ENCODE data around the gene CEACAM16. TPM values are rescaled to one million over a fixed set of nuclear protein-coding genes. Genes with fewer than 3 reads are reported as not detected.

CEACAM16 gene
- total and polyA plus RNA-seq, 10 of the 15 experiments (the other 5 are each of a cell fraction or from before 2014, with no cell fraction given), result not detected

GRCh38 chr19:44702551-44703176 lies 3.7 kb downstream of the CEACAM16 start:
- BruUV-seq (replicated peaks), result no TSS peak
- no peaks in the 10 kb centered on the region for H3K79me2 ChIP-seq (ENCODE audit: control insufficient read depth, insufficient read depth, low read length)
- TF ChIP-seq ESRRA (IDR thresholded peaks at IDR 0.05; ENCODE audit: low read length), result no peak
- TF ChIP-seq TAF1 (IDR thresholded peaks at IDR 0.05; ENCODE audit: borderline replicate concordance, low read depth, low read length), result no peak
- TF ChIP-seq IRF3 (IDR thresholded peaks at IDR 0.05), result no peak
- TF ChIP-seq ZBED1 (IDR thresholded peaks at IDR 0.05; ENCODE audit: borderline replicate concordance), result no peak
- TF ChIP-seq, protein P1, sequence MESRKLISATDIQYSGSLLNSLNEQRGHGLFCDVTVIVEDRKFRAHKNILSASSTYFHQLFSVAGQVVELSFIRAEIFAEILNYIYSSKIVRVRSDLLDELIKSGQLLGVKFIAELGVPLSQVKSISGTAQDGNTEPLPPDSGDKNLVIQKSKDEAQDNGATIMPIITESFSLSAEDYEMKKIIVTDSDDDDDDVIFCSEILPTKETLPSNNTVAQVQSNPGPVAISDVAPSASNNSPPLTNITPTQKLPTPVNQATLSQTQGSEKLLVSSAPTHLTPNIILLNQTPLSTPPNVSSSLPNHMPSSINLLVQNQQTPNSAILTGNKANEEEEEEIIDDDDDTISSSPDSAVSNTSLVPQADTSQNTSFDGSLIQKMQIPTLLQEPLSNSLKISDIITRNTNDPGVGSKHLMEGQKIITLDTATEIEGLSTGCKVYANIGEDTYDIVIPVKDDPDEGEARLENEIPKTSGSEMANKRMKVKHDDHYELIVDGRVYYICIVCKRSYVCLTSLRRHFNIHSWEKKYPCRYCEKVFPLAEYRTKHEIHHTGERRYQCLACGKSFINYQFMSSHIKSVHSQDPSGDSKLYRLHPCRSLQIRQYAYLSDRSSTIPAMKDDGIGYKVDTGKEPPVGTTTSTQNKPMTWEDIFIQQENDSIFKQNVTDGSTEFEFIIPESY (IDR thresholded peaks at IDR 0.05), result no peak
- no peak for TF ChIP-seq GABPA (IDR thresholded peaks at IDR 0.05; ENCODE audit: low read depth)
- TF ChIP-seq MTA2 (IDR thresholded peaks at IDR 0.05; ENCODE audit: low read depth), result no peak
- no peak for TF ChIP-seq CBFB (IDR thresholded peaks at IDR 0.05; ENCODE audit: low read depth)
- TF ChIP-seq ATF2 (IDR thresholded peaks at IDR 0.05; ENCODE audit: low read length), result no peak
- TF ChIP-seq, protein P2, sequence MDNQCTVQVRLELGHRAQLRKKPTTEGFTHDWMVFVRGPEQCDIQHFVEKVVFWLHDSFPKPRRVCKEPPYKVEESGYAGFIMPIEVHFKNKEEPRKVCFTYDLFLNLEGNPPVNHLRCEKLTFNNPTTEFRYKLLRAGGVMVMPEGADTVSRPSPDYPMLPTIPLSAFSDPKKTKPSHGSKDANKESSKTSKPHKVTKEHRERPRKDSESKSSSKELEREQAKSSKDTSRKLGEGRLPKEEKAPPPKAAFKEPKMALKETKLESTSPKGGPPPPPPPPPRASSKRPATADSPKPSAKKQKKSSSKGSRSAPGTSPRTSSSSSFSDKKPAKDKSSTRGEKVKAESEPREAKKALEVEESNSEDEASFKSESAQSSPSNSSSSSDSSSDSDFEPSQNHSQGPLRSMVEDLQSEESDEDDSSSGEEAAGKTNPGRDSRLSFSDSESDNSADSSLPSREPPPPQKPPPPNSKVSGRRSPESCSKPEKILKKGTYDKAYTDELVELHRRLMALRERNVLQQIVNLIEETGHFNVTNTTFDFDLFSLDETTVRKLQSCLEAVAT (IDR thresholded peaks at IDR 0.05), result no peak
- TF ChIP-seq STAT3 (IDR thresholded peaks at IDR 0.05; ENCODE audit: low read depth, low read length), result no peak
- TF ChIP-seq YBX1 (IDR thresholded peaks at IDR 0.05), result no peak
- TF ChIP-seq STAT1 (conservative IDR thresholded peaks at IDR 0.05), result no peak
- TF ChIP-seq E2F8 (IDR thresholded peaks at IDR 0.05; ENCODE audit: low read depth, partially characterized antibody), result no peak
- no peak for TF ChIP-seq POLR2AphosphoS5 (IDR thresholded peaks at IDR 0.05; ENCODE audit: low read length)
- no peak for TF ChIP-seq ASH2L (IDR thresholded peaks at IDR 0.05; ENCODE audit: borderline replicate concordance, low read depth)

More at GRCh38 chr19:44702551-44703176, 3.7 kb downstream of the CEACAM16 start:
- no peak overlapping the region for H2AFZ ChIP-seq (ENCODE audit: control insufficient read depth, low read depth, low read length)
- H3K9ac ChIP-seq (ENCODE audit: control insufficient read depth, insufficient read depth, low read length), result no peak overlapping the region
- POLR2A ChIA-PET, result interaction anchor here (1.2 kb wide), 1 partner anchor 10 kb away, joined by 3 read pairs; no protein-coding TSS in a partner anchor
- FAIRE-seq (no peak), DNase-seq (ENCODE audit: low read depth, low spot score) (no peak), ATAC-seq (no peak)
- WGBS (ENCODE audit: insufficient coverage, insufficient replicate concordance, low lambda C conversion rate, missing lambda C conversion rate), result 35% methylated on average over 17 of the region's 17 CpGs
- SMC1A ChIA-PET (ENCODE audit: uncharacterized antibody, unreplicated experiment), result interaction anchor here (1.2 to 1.4 kb wide), 2 partner anchors 19 to 104 kb away, joined by 3 read pairs; no protein-coding TSS in a partner anchor
- intact Hi-C loops (cut with micrococcal nuclease; ENCODE audit: unreplicated experiment), result no loop called here
- H3K4me3 ChIP-seq, result no peak overlapping the region
- no peaks in the 10 kb centered on the region; the same call in 1 of the 2 replicates for H3K4me1 ChIP-seq (ENCODE audit: control insufficient read depth, insufficient read depth, low read length)
- H3K36me3 ChIP-seq (ENCODE audit: control insufficient read depth in 2 of 2, insufficient read depth in 2 of 2, low read length in 1 of 2), result no peaks in the 10 kb centered on the region
- RAD21 ChIA-PET (ENCODE audit: unreplicated experiment), result no interaction called here
- no peak overlapping the region for H3K4me2 ChIP-seq (ENCODE audit: control insufficient read depth, insufficient read depth)
- no peaks in the 10 kb centered on the region; a peak in 1 of 4 replicates for H3K27me3 ChIP-seq (replicated peaks in 1 of 2; ENCODE audit: control insufficient read depth in 2 of 2, insufficient read depth in 2 of 2, low read length in 1 of 2)
- no peaks in the 10 kb centered on the region for H4K20me1 ChIP-seq (ENCODE audit: control insufficient read depth, insufficient read depth)
- CTCF ChIA-PET, result interaction anchor here (1.3 kb wide), 1 partner anchor 22 kb away, joined by 4 read pairs; no protein-coding TSS in a partner anchor
- no peaks in the 10 kb centered on the region for H3K9me3 ChIP-seq (replicated peaks; ENCODE audit: control insufficient read depth, insufficient read depth, low read length)
- no peak overlapping the region for H3K27ac ChIP-seq (ENCODE audit: control insufficient read depth, insufficient read depth)
- in situ Hi-C loops (cut with MboI), result no loop called here

Data from GM12878 (cell line).